Ishikawa (cell line): ENCODE measurements around the gene GLRA1.

ENCODE experiments used
- CEBPB ChIP-seq: IDR thresholded peaks from 2 replicates; pipeline ENCODE4 v1.6.1; 2012
- CREB1 ChIP-seq: IDR thresholded peaks from 2 replicates; pipeline ENCODE4 v1.6.1; 2012; ENCODE audit warnings: low read depth
- EGR1 ChIP-seq: IDR thresholded peaks from 2 replicates; pipeline ENCODE4 v1.6.1; 2012
- EP300 ChIP-seq: IDR thresholded peaks from 2 replicates; pipeline ENCODE4 v1.6.1; 2012; ENCODE audit warnings: borderline replicate concordance
- FOXM1 ChIP-seq: IDR thresholded peaks from 2 replicates; pipeline ENCODE4 v1.6.1; 2012; ENCODE audit warnings: low read depth, borderline replicate concordance
- NFIC ChIP-seq: IDR thresholded peaks from 2 replicates; pipeline ENCODE4 v1.6.1; 2012
- RAD21 ChIP-seq: IDR thresholded peaks from 2 replicates; pipeline ENCODE4 v1.6.1; 2012; ENCODE audit warnings: low read depth
- TAF1 ChIP-seq: IDR thresholded peaks from 2 replicates; pipeline ENCODE4 v1.6.1; 2012; ENCODE audit warnings: low read depth, mild to moderate bottlenecking
- TCF12 ChIP-seq: IDR thresholded peaks from 2 replicates; pipeline ENCODE4 v1.6.1; 2012; ENCODE audit warnings: low read depth
- TEAD4 ChIP-seq: IDR thresholded peaks from 2 replicates; pipeline ENCODE4 v1.6.1; 2012
- YY1 ChIP-seq: IDR thresholded peaks from 2 replicates; pipeline ENCODE4 v1.6.1; 2012; ENCODE audit warnings: low read depth
- ZBTB7A ChIP-seq: IDR thresholded peaks from 2 replicates; pipeline ENCODE4 v1.6.1; 2012; ENCODE audit warnings: low read depth
- TF ChIP-seq, protein P1 (sequence below): IDR thresholded peaks from 2 replicates; pipeline ENCODE4 v1.6.1; 2012
- TF ChIP-seq, protein P2 (sequence below): IDR thresholded peaks from 2 replicates; pipeline ENCODE4 v1.6.1; 2012
- TF ChIP-seq, protein P3 (sequence below): IDR thresholded peaks from 2 replicates; pipeline ENCODE4 v1.6.1; 2012; ENCODE audit warnings: low read depth, mild to moderate bottlenecking

The GLRA1 gene

GRCh38 chr5:151815051-151815450 is 109.6 kb downstream of the GLRA1 start:
- TF ChIP-seq YY1 (no peak), FOXM1 (no peak), ZBTB7A (no peak), EP300 (no peak), TEAD4 (no peak)
- TF ChIP-seq, protein P1, sequence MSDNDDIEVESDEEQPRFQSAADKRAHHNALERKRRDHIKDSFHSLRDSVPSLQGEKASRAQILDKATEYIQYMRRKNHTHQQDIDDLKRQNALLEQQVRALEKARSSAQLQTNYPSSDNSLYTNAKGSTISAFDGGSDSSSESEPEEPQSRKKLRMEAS = no peak
- TF ChIP-seq, protein P2, sequence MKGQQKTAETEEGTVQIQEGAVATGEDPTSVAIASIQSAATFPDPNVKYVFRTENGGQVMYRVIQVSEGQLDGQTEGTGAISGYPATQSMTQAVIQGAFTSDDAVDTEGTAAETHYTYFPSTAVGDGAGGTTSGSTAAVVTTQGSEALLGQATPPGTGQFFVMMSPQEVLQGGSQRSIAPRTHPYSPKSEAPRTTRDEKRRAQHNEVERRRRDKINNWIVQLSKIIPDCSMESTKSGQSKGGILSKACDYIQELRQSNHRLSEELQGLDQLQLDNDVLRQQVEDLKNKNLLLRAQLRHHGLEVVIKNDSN = no peak

DNA sequence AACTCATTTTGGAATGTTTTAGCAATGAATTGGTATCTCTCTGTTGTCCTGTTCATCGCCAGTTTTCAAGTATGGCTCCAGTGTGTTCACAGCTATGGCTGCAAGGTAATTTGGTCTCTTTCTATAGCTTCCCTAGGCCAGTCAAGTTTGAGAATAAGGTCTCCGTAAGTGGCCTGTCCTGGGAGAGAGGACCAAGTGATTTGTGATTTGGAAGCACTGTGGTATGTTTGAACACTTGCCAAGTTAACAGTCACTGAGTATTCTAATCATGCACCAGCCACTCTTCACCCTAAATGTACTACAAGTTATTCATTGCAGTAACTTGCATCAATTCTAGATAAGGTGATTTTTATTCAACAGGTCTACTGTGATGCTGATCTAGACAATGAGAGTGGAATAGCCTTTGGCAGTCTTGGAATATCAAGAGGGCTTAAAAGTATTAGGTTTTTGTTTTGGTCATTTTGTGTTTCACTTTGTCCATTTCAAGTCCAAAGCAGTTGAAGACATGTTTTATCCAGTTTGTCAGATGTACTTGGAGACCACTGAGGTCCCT is 111.8 kb downstream of the GLRA1 start:
- TF ChIP-seq TCF12 = no peak
- TF ChIP-seq, protein P3, sequence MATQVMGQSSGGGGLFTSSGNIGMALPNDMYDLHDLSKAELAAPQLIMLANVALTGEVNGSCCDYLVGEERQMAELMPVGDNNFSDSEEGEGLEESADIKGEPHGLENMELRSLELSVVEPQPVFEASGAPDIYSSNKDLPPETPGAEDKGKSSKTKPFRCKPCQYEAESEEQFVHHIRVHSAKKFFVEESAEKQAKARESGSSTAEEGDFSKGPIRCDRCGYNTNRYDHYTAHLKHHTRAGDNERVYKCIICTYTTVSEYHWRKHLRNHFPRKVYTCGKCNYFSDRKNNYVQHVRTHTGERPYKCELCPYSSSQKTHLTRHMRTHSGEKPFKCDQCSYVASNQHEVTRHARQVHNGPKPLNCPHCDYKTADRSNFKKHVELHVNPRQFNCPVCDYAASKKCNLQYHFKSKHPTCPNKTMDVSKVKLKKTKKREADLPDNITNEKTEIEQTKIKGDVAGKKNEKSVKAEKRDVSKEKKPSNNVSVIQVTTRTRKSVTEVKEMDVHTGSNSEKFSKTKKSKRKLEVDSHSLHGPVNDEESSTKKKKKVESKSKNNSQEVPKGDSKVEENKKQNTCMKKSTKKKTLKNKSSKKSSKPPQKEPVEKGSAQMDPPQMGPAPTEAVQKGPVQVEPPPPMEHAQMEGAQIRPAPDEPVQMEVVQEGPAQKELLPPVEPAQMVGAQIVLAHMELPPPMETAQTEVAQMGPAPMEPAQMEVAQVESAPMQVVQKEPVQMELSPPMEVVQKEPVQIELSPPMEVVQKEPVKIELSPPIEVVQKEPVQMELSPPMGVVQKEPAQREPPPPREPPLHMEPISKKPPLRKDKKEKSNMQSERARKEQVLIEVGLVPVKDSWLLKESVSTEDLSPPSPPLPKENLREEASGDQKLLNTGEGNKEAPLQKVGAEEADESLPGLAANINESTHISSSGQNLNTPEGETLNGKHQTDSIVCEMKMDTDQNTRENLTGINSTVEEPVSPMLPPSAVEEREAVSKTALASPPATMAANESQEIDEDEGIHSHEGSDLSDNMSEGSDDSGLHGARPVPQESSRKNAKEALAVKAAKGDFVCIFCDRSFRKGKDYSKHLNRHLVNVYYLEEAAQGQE = no peak
- TF ChIP-seq ZBTB7A = no peak
- TF ChIP-seq, protein P2 = no peak
- TF ChIP-seq TAF1 = no peak
- no peak for TF ChIP-seq CEBPB
- TF ChIP-seq RAD21 = no peak
- TF ChIP-seq EGR1 = no peak
- TF ChIP-seq FOXM1 = no peak
- no peak for TF ChIP-seq YY1
- TF ChIP-seq, protein P1 = no peak

DNA sequence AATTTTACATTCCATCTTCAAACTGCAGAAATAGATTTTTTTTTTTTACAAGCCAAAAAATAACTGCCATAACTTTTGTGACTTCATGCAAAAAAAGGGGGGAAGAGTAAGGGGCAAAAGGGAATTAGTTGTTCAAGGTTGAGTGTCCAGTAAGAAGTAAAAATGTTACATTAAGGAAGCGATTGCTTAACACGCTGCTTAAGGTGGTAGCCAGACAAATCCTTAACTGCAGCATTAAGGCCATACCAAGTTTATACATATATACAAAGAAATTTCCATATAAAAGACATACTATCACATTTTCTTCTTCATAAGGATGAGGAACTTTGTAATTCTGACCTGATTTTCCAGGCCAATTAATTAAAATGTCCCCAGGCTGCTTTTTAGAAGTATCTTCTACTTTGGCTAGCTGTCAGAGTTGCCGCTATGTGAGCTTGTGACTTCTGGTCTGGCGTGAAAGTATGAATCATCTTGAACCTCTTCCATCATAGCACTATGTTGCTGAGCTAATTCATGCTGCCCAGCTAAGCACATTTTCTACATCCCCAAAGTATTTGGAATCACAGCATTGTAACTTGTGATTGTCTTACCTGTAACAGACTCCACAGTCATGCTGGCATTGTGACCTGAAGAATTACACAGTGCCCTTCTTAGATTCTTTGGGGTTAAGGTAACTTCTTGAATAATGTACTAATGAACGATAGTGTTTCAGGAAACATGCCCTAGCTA is 112.9 kb downstream of the GLRA1 start:
- TF ChIP-seq EP300 (no peak), YY1 (no peak), TEAD4 (no peak), RAD21 (no peak), EGR1 (no peak), NFIC (no peak), TAF1 (no peak), ZBTB7A (no peak), CEBPB (no peak), CREB1 (no peak), TCF12 (no peak), FOXM1 (no peak)
- TF ChIP-seq, protein P1 = no peak
- TF ChIP-seq, protein P3 = no peak
- TF ChIP-seq, protein P2 = no peak

DNA sequence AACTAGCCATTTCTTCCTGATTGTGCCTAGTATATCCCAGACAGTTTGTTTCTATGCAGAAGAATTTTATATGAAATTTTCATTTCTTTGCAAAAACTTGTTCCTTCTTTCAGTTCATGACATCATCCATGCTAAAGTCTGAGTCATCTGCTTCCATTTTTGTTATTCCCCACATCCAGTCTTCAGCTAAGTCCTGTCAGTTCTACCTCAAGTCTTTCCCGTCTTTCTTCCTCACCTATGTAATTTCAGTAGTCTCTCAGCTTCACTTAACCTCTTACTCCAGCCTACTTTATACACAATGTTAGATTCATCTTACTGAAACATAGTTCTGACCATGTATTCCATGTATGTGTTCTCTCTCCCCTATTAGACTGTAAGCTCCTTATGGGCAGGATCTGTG is 113.8 kb downstream of the GLRA1 start:
- no peak for TF ChIP-seq FOXM1

DNA sequence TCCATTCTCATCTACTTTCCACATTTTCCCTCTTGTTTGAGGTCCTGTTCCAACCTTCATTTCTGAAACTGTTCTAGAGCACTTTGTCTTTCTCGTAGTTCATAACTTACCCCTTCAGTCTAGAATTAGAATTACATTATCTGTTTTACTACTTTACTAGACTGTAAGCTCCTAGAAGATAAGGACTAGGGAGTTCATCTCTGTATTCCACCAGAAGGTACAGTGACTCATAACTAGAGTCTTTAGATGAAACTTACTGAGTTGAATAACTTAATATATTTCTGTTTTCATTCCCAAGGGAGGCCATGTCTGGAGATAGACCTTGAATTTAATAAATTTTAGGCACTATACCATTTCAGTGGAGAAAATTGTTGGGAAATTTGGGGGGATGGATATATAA is 114.2 kb downstream of the GLRA1 start:
- no peak for TF ChIP-seq TCF12
- no peak for TF ChIP-seq NFIC
- no peak for TF ChIP-seq YY1
- TF ChIP-seq, protein P2 = no peak
- no peak for TF ChIP-seq FOXM1
- no peak for TF ChIP-seq CEBPB
- no peak for TF ChIP-seq EP300
- TF ChIP-seq, protein P3 = no peak
- no peak for TF ChIP-seq RAD21
- TF ChIP-seq ZBTB7A = no peak
- TF ChIP-seq CREB1 = no peak
- TF ChIP-seq, protein P1 = no peak
- no peak for TF ChIP-seq TEAD4
- TF ChIP-seq TAF1 = no peak
- no peak for TF ChIP-seq EGR1
